Measurements from ENCODE around the gene CCDC27. TPM values are rescaled to one million over a fixed set of nuclear protein-coding genes. Genes with fewer than 3 reads are reported as not detected.
"Not testable (repeated sequence)": the region's sequence is repeated elsewhere in the genome, so short reads cannot be mapped to it uniquely, and the experiment has no call there.

The CCDC27 gene
- total RNA-seq, 1 experiment from 2014 or later: not detected

- H3K36me3 ChIP-seq (ENCODE audit: low read depth): no peaks in the 10 kb centered on the region
- CTCF ChIA-PET: no interaction called here
- H3K9me3 ChIP-seq (ENCODE audit: insufficient read depth, low read depth): no peaks in the 10 kb centered on the region
- intact Hi-C loops (cut with micrococcal nuclease; ENCODE audit: unreplicated experiment): loop anchor here (5.0 to 10.0 kb wide), 2 partner anchors 105 to 348 kb away; partner anchors contain the start of genes ARHGEF16 and C1orf174
- no peaks in the 10 kb centered on the region for H4K20me1 ChIP-seq (ENCODE audit: insufficient read depth)
- peaks cover 8% of the 10 kb centered on the region for H3K79me2 ChIP-seq (ENCODE audit: low read depth)
- peaks cover 8% of the 10 kb centered on the region for H3K4me1 ChIP-seq (replicated peaks; ENCODE audit: insufficient read depth)
- no peaks in the 10 kb centered on the region for H3F3A ChIP-seq (ENCODE audit: insufficient read depth, low read depth)
- no TSS peak for BruUV-seq (replicated peaks)
- H3K27ac ChIP-seq: no peak overlapping the region
- no peak overlapping the region for H3K4me3 ChIP-seq
- POLR2A ChIA-PET (ENCODE audit: unreplicated experiment): no interaction called here
- H3K27me3 ChIP-seq (ENCODE audit: insufficient read depth, low read depth): peaks cover 28% of the 10 kb centered on the region; the same call in 1 of the 2 replicates
- H3K4me2 ChIP-seq: no peak overlapping the region
- DNase-seq: no peak
- no peak overlapping the region for H2AFZ ChIP-seq
- H3K9me2 ChIP-seq (ENCODE audit: insufficient read depth): no peaks in the 10 kb centered on the region
- TF ChIP-seq EZH2 (IDR thresholded peaks at IDR 0.05; ENCODE audit: low read depth): no peak
- no peak for TF ChIP-seq CTCF (conservative IDR thresholded peaks at IDR 0.05)
Measured at GRCh38 chr1:3799976-3800685, 47.9 kb downstream of the CCDC27 start.

GRCh38 chr1:3800795-3801194, 48.5 kb downstream of the CCDC27 start:
- H3K4me2 ChIP-seq; H2AFZ ChIP-seq; DNase-seq; CTCF ChIA-PET; H3K4me1 ChIP-seq (replicated peaks; ENCODE audit: insufficient read depth); H3K36me3 ChIP-seq (ENCODE audit: low read depth); H3K9me3 ChIP-seq (ENCODE audit: insufficient read depth, low read depth); BruUV-seq (replicated peaks); intact Hi-C loops (cut with micrococcal nuclease; ENCODE audit: unreplicated experiment); H3K27ac ChIP-seq; H3K4me3 ChIP-seq; H4K20me1 ChIP-seq (ENCODE audit: insufficient read depth); POLR2A ChIA-PET (ENCODE audit: unreplicated experiment); H3K9me2 ChIP-seq (ENCODE audit: insufficient read depth); H3F3A ChIP-seq (ENCODE audit: insufficient read depth, low read depth); H3K79me2 ChIP-seq (ENCODE audit: low read depth): not testable (repeated sequence)
- peaks cover 28% of the 10 kb centered on the region; the same call in 1 of the 2 replicates for H3K27me3 ChIP-seq (ENCODE audit: insufficient read depth, low read depth)

- Histone ChIP-seq H3K27ac (no peak overlapping the region), H3K4me3 (no peak overlapping the region), H3K36me3 (ENCODE audit: low read depth) (no peaks in the 10 kb centered on the region), H4K20me1 (ENCODE audit: insufficient read depth) (no peaks in the 10 kb centered on the region), H3K9me2 (ENCODE audit: insufficient read depth) (no peaks in the 10 kb centered on the region), H3K9me3 (ENCODE audit: insufficient read depth, low read depth) (no peaks in the 10 kb centered on the region; the same call in 1 of the 2 replicates), H3K4me2 (no peak overlapping the region), H3F3A (ENCODE audit: insufficient read depth, low read depth) (no peaks in the 10 kb centered on the region), H3K4me1 (replicated peaks; ENCODE audit: insufficient read depth) (no peaks in the 10 kb centered on the region), H3K79me2 (ENCODE audit: low read depth) (no peaks in the 10 kb centered on the region), H2AFZ (no peak overlapping the region), H3K27me3 (ENCODE audit: insufficient read depth, low read depth) (peaks cover 28% of the 10 kb centered on the region; the same call in 1 of the 2 replicates)
- no TSS peak for BruUV-seq (replicated peaks)
- POLR2A ChIA-PET (ENCODE audit: unreplicated experiment): no interaction called here
- CTCF ChIA-PET: no interaction called here
- intact Hi-C loops (cut with micrococcal nuclease; ENCODE audit: unreplicated experiment): no loop called here
- TF ChIP-seq CTCF (conservative IDR thresholded peaks at IDR 0.05): no peak
- DNase-seq: no peak
Measured at GRCh38 chr1:3803905-3804626, 51.8 kb downstream of the CCDC27 start.

GRCh38 chr1:3804627-3804944, 52.3 kb downstream of the CCDC27 start:
- H3K27ac ChIP-seq; POLR2A ChIA-PET (ENCODE audit: unreplicated experiment); intact Hi-C loops (cut with micrococcal nuclease; ENCODE audit: unreplicated experiment); H3F3A ChIP-seq (ENCODE audit: insufficient read depth, low read depth); CTCF ChIA-PET; H3K4me3 ChIP-seq; H3K4me2 ChIP-seq; H3K79me2 ChIP-seq (ENCODE audit: low read depth); DNase-seq; H3K4me1 ChIP-seq (replicated peaks; ENCODE audit: insufficient read depth); H2AFZ ChIP-seq; H3K9me3 ChIP-seq (ENCODE audit: insufficient read depth, low read depth); H3K9me2 ChIP-seq (ENCODE audit: insufficient read depth); H4K20me1 ChIP-seq (ENCODE audit: insufficient read depth); H3K36me3 ChIP-seq (ENCODE audit: low read depth); BruUV-seq (replicated peaks): not testable (repeated sequence)
- peaks cover 28% of the 10 kb centered on the region; the same call in 1 of the 2 replicates for H3K27me3 ChIP-seq (ENCODE audit: insufficient read depth, low read depth)

Measured in PC-9 (cell line).